ENCODE data around the gene HEY2. TPM values are rescaled to one million over a fixed set of nuclear protein-coding genes. Genes with fewer than 3 reads are reported as not detected.

The HEY2 gene
- total RNA-seq, 1 donor from 2014 or later, result 22.7 TPM

DNA sequence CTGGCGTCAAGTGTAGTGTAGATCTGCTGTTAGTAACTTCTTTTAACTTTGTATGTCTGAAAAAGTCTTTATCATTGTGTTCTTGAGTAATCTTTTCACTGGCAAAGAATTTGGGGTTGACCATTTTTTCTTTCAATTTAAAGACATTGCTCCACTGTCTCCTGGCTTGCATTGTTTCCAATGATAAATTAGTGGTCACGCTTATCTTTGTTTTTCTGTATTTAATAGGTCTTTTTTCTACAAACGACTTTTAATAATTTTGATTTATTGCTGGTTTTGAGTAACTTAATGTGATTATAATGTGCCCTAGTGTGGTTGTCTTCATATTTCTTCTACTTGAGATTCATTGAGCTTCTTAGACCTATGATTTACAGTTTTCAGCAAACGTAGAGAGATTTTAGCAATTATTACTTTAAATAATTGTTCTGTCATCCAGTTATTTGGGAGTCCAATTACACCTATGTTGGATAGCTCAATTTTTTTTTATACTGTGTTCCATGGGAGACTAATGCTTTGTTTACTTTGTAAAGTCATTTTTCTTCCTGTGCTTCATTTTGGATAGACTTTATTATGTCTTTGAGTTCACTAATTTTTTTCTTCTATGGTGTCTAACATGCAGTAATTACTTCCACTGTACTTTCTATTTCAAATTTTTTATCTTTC is 38.3 kb upstream of the HEY2 start:
- Mint-ChIP-seq H3K9me3 (ENCODE audit: unreplicated experiment) (peaks cover 19% of the 10 kb centered on the region), H3K27me3 (ENCODE audit: unreplicated experiment) (no peaks in the 10 kb centered on the region), H3K4me3 (ENCODE audit: unreplicated experiment) (no peak overlapping the region), H3K36me3 (ENCODE audit: unreplicated experiment) (peaks cover 12% of the 10 kb centered on the region), H3K27ac (ENCODE audit: unreplicated experiment) (no peak overlapping the region), H3K4me1 (ENCODE audit: unreplicated experiment) (peaks cover 21% of the 10 kb centered on the region)
- TF ChIP-seq, protein P1, sequence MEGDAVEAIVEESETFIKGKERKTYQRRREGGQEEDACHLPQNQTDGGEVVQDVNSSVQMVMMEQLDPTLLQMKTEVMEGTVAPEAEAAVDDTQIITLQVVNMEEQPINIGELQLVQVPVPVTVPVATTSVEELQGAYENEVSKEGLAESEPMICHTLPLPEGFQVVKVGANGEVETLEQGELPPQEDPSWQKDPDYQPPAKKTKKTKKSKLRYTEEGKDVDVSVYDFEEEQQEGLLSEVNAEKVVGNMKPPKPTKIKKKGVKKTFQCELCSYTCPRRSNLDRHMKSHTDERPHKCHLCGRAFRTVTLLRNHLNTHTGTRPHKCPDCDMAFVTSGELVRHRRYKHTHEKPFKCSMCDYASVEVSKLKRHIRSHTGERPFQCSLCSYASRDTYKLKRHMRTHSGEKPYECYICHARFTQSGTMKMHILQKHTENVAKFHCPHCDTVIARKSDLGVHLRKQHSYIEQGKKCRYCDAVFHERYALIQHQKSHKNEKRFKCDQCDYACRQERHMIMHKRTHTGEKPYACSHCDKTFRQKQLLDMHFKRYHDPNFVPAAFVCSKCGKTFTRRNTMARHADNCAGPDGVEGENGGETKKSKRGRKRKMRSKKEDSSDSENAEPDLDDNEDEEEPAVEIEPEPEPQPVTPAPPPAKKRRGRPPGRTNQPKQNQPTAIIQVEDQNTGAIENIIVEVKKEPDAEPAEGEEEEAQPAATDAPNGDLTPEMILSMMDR (IDR thresholded peaks at IDR 0.05), result no peak
- DNase-seq (ENCODE audit: extremely low spot score, unreplicated experiment), result no peak

DNA sequence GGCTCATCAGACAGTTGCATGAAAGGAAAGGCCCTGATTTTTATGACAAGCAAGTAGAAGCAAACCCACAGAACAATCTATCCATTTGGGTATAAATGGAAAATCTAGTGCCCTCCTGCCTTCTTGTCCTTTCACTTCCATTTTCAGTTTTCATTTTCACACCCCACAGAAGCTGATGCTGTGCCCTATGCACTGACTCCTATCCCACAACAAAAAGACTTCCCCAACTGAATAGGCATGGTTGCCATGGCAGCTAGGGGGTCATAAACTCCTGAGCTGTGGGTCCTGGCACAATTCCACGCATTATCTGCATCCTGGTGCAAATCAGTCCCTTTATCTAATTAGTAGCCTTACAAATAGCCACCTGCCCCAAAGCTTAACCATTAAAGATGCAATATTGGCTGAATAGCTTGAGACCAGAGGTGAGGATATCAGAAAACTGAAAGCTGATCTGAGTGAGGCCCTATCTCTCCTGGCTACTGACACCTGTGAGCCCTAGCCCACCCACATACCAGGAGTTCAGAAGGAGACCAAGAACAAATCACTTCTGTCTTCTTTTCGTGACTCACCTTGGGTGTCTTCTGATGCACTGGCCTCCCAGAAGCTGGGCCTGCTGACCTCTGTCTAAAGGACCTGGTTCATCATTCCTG is 34.9 kb upstream of the HEY2 start:
- TF ChIP-seq, protein P1 (IDR thresholded peaks at IDR 0.05), result no peak
- H3K27ac Mint-ChIP-seq (ENCODE audit: unreplicated experiment), result no peak overlapping the region
- no peaks in the 10 kb centered on the region for H3K27me3 Mint-ChIP-seq (ENCODE audit: unreplicated experiment)
- H3K4me3 Mint-ChIP-seq (ENCODE audit: unreplicated experiment), result no peak overlapping the region
- peaks cover 15% of the 10 kb centered on the region for H3K9me3 Mint-ChIP-seq (ENCODE audit: unreplicated experiment)
- H3K36me3 Mint-ChIP-seq (ENCODE audit: unreplicated experiment), result peaks cover 12% of the 10 kb centered on the region
- DNase-seq (ENCODE audit: extremely low spot score, unreplicated experiment), result no peak
- H3K4me1 Mint-ChIP-seq (ENCODE audit: unreplicated experiment), result peaks cover 37% of the 10 kb centered on the region

DNA sequence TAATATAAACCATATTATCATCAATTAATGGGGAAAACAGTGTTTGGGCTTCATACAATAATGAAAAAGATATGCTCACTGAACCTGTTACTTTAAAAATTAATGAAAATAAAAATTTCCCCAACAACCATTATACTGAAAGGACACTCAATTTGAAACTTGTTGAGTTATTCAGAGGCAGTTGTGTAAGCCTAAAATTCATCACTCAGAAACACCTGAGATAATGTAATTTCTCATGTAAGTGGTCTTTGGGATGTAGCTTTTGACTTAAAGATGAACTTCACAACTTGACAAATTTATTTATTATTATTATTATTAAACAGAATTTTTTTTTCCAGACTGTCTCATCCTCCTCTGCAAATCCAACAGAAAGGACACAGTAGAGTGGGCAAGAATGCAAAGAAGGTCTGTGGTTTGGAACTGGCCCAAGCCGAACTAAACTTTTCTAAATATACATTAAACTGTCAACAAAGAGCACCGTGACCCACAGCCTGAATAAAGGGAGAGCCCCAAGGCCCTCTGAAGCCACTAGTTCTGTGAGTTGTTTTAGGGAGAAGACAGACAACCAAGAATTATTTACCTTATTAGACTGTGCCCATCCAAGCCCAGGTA is 32.2 kb upstream of the HEY2 start:
- Mint-ChIP-seq H3K9me3 (ENCODE audit: unreplicated experiment) (peaks cover 6% of the 10 kb centered on the region), H3K27ac (ENCODE audit: unreplicated experiment) (no peak overlapping the region), H3K27me3 (ENCODE audit: unreplicated experiment) (no peaks in the 10 kb centered on the region), H3K4me1 (ENCODE audit: unreplicated experiment) (peaks cover 37% of the 10 kb centered on the region), H3K4me3 (ENCODE audit: unreplicated experiment) (no peak overlapping the region), H3K36me3 (ENCODE audit: unreplicated experiment) (peaks cover 2% of the 10 kb centered on the region)
- no peak for DNase-seq (ENCODE audit: extremely low spot score, unreplicated experiment)
- TF ChIP-seq, protein P1 (IDR thresholded peaks at IDR 0.05), result no peak

DNA sequence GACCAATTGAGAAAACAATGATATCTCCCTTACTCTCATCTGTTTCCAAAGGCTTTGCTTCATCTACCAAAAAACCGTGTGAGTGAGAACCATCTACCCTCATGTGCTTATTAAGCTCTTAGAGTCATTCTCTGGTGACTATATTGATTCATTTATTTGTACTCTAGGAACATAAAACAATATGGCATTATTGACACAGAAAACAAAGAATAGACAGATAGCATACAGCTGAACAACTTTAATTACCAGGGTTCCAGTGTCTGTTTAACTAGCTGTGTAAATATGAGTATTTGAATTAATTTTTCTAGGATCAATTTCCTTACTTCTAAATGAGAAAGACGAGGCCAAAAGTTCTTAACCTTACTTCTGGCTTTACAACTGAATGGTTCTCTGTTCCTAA is 31.3 kb upstream of the HEY2 start:
- Mint-ChIP-seq H3K9me3 (ENCODE audit: unreplicated experiment) (peaks cover 5% of the 10 kb centered on the region), H3K27me3 (ENCODE audit: unreplicated experiment) (no peaks in the 10 kb centered on the region), H3K27ac (ENCODE audit: unreplicated experiment) (no peak overlapping the region), H3K4me3 (ENCODE audit: unreplicated experiment) (no peak overlapping the region), H3K4me1 (ENCODE audit: unreplicated experiment) (peaks cover 42% of the 10 kb centered on the region), H3K36me3 (ENCODE audit: unreplicated experiment) (peaks cover 2% of the 10 kb centered on the region)
- DNase-seq (ENCODE audit: extremely low spot score, unreplicated experiment), result no peak
- TF ChIP-seq, protein P1 (IDR thresholded peaks at IDR 0.05), result no peak

DNA sequence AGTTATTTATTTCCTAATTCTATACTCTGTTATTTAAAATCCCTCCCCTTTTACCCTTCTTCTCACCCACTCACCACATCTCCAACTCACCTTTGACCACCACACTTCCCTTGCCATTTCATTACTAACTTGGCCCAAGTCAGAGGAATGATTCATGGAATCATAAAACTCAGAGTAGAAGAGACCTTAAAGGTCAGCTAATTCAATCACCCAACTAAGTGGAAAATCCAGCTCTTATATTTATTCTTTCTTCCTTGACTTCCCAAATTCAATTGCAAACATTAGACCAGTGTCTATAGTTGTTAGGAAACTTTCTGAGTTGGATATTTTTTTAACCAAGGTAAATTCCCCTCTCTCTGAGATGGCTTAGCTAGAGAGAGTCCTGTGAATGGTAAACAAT is 26.5 kb upstream of the HEY2 start:
- Mint-ChIP-seq H3K9me3 (ENCODE audit: unreplicated experiment) (peaks cover 5% of the 10 kb centered on the region), H3K4me3 (ENCODE audit: unreplicated experiment) (no peak overlapping the region), H3K27me3 (ENCODE audit: unreplicated experiment) (no peaks in the 10 kb centered on the region), H3K36me3 (ENCODE audit: unreplicated experiment) (peaks cover 2% of the 10 kb centered on the region), H3K4me1 (ENCODE audit: unreplicated experiment) (peaks cover 8% of the 10 kb centered on the region), H3K27ac (ENCODE audit: unreplicated experiment) (no peak overlapping the region)
- no peak for DNase-seq (ENCODE audit: extremely low spot score, unreplicated experiment)
- TF ChIP-seq, protein P1 (IDR thresholded peaks at IDR 0.05), result no peak

Data from osteocyte (in vitro differentiated cells).